AG04450 (cell line): Measurements from ENCODE around the gene NPR2. TPM values are rescaled to one million over a fixed set of nuclear protein-coding genes. Genes with fewer than 3 reads are reported as not detected.

Source experiments
- CTCF ChIA-PET: fragments of 300-600, 350-600 bp; formaldehyde crosslinking; extraction: SDS; loops from one replicate; lab custom pipeline; 2022; ENCODE audit warnings: antibody characterized with exemption, inconsistent platforms; lab: Charles Lee
- POLR2A ChIA-PET: fragments of 350-600 bp; formaldehyde crosslinking; extraction: SDS; loops from one replicate; lab custom pipeline; 2021; ENCODE audit warnings: antibody characterized with exemption, inconsistent platforms; lab: Yijun Ruan, JAX
- DNase-seq: peaks from one replicate; pipeline ENCODE4 v3.0.0-alpha.2; 2011; ENCODE audit warnings: low read depth, low spot score
- H3K27ac ChIP-seq: one replicate; pipeline ENCODE4 v1.5.1; 2012; ENCODE audit warnings: low read depth, low read length, control low read depth
- H3K27me3 ChIP-seq: one replicate; pipeline ENCODE4 v1.6.0; 2012; ENCODE audit warnings: low read length; ENCODE audit not compliant: control insufficient read depth, insufficient read depth
- H3K4me3 ChIP-seq: 2 replicates; pipeline ENCODE4 v1.5.1; 2011; ENCODE audit warnings: mild to moderate bottlenecking, low read depth, low read length, control low read depth
- H3K9me3 ChIP-seq: 2 replicates; pipeline ENCODE4 v1.5.1; 2012; ENCODE audit warnings: low read length; ENCODE audit not compliant: control insufficient read depth, insufficient read depth
- polyA plus RNA-seq: library from polyadenylated mRNA; depleted of rRNA; stranded (reverse); fragments of >200 nt; gene quantifications from 2 replicates; pipeline ENCODE4 v1.2.3, GENCODE V29; 2011
- TF ChIP-seq, protein P1 (sequence below): IDR thresholded peaks from 2 replicates; pipeline ENCODE4 v1.5.1; 2011; ENCODE audit warnings: low read depth, low read length, control low read depth, inconsistent platforms

NPR2 gene
- polyA plus RNA-seq, 1 experiment = 31.9 TPM

DNA sequence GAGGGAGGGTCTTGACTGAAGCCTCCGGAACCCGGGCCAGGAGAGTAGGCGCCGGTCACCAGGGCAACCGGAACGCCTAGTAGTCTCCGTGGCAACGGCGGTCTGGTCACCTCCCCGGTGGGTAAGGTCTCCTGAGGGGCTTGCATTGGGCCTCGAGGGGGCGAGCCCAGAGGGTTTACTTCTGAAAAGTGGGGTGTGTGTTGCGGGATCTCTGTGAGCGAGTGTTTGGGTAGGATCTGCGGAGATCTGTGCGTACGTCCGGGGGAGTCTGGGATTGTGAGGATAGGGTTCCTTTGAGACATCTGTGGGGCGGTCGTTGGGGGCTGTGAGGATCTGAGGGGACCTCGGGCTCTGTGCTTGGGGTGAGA lies 37.3 kb downstream of the NPR2 start, which contains the start of gene FAM221B:
Gene FAM221B, minus strand, starts transcription at position 17 of the 368 bp plus-strand sequence. CDS start 2,571 bp downstream, outside the sequence.
- ChIA-PET POLR2A (interaction anchor here (0.6 to 1.4 kb wide), 4 partner anchors 14 to 195 kb away, joined by 3 to 8 read pairs (median 4); partner anchors contain the start of gene HINT2), CTCF (interaction anchor here (0.7 to 1.6 kb wide), 4 partner anchors 14 to 117 kb away, joined by 3 to 7 read pairs (median 4); no protein-coding TSS in a partner anchor)
- no peaks in the 10 kb centered on the region for H3K27me3 ChIP-seq
- H3K9me3 ChIP-seq = no peaks in the 10 kb centered on the region
- DNase-seq = no peak
- peak within 1 kb of the TSS; percentile 73 for H3K4me3 ChIP-seq
- peak within 1 kb of the TSS; percentile 39 for H3K27ac ChIP-seq
- TF ChIP-seq, protein P1, sequence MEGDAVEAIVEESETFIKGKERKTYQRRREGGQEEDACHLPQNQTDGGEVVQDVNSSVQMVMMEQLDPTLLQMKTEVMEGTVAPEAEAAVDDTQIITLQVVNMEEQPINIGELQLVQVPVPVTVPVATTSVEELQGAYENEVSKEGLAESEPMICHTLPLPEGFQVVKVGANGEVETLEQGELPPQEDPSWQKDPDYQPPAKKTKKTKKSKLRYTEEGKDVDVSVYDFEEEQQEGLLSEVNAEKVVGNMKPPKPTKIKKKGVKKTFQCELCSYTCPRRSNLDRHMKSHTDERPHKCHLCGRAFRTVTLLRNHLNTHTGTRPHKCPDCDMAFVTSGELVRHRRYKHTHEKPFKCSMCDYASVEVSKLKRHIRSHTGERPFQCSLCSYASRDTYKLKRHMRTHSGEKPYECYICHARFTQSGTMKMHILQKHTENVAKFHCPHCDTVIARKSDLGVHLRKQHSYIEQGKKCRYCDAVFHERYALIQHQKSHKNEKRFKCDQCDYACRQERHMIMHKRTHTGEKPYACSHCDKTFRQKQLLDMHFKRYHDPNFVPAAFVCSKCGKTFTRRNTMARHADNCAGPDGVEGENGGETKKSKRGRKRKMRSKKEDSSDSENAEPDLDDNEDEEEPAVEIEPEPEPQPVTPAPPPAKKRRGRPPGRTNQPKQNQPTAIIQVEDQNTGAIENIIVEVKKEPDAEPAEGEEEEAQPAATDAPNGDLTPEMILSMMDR = no peak

DNA sequence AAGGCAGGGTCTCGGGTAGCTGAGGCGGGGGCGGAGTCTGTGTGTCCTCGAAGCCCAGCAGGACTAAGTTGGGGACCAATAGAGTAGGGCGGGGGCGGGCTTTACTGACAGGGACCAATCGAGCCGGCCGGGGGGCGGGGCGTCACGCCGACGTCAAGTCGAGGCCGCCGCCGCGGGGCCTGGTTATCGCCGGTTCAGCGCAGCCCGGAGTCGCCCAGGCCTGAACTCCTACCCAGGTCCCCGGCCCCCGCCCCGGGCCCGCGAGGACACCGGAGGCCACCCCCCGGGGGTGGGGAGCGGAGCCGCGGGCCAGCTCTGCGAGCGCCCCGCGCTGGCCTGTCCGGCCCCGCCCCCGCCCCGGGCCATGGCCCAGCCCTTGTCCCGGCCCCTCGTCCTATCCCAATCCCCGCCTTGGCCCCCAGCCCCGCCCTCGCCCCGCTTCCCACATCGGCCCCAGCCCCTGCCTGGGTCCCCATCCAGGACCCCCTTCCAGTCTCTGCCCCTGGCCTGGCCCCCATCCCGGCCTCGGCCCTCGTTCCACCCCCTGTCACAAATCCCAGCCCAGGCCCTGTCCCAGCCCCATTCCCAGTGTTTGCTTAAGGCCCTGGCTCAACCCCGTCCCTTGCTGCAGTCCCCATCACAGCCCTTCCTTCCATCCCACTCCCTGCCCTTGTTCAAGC lies 37.8 kb downstream of the NPR2 start, which contains the start of gene TMEM8B:
Gene TMEM8B, plus strand, starts transcription at position 145 of the 680 bp plus-strand sequence. Its CDS starts 220 bp downstream, at position 365.
- Histone ChIP-seq H3K27ac (peak within 1 kb of the TSS; percentile 39), H3K4me3 (peak within 1 kb of the TSS; percentile 73), H3K9me3 (no peaks in the 10 kb centered on the region), H3K27me3 (no peaks in the 10 kb centered on the region)
- DNase-seq = peak; percentile 72
- ChIA-PET POLR2A (interaction anchor here (0.6 to 1.4 kb wide), 5 partner anchors 15 to 194 kb away, joined by 3 to 8 read pairs (median 4); partner anchors contain the start of gene HINT2), CTCF (interaction anchor here (0.7 to 1.6 kb wide), 4 partner anchors 13 to 116 kb away, joined by 3 to 7 read pairs (median 4); no protein-coding TSS in a partner anchor)
- TF ChIP-seq, protein P1 = no peak

DNA sequence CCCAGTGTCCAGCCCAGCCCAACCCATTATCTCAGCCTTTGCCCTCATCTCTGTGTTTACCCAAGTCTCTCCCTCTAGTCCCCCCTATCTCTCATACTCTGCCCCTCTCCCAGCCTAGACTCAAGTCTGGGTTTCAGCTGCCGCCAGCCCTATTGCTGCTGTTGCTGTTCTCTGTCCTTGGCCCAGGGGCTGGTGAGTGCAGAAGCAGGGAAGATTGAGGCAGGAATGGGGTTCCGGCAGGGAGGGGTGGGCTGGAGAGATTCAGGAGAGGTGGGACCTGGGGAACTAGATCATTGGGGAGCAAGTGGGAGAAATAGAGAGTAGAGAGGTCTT lies 38.3 kb downstream of the NPR2 start:
- H3K4me3 ChIP-seq = peak overlapping the region; percentile 73
- CTCF ChIA-PET = no interaction called here
- no peaks in the 10 kb centered on the region for H3K9me3 ChIP-seq
- no peak for DNase-seq
- POLR2A ChIA-PET = interaction anchor here (0.6 kb wide), 1 partner anchor 79 kb away, joined by 3 read pairs; no protein-coding TSS in a partner anchor
- no peak overlapping the region for H3K27ac ChIP-seq
- no peaks in the 10 kb centered on the region for H3K27me3 ChIP-seq
- TF ChIP-seq, protein P1 = no peak

DNA sequence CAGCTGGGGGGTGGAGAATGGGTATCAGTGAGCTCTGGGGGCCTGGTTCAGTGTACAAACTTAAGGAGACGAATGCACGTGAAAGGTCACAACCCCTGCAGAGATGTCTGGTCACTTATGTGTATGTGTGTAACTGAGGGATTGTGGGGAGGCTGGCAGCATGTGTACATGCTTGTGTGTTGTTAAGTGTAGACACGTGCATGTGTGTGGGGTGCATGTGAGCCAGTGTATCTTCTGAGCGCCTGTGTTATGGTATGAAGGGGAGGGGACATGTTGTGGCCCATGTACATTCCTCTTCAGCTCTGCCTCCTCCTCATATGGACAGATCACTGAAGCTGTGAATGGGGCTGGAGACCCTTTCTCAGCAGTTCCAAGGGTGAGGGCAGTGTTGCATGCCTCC lies 39.6 kb downstream of the NPR2 start:
- CTCF ChIA-PET = interaction anchor here (0.9 to 1.8 kb wide), 2 partner anchors 41 to 51 kb away, joined by 5 to 8 read pairs; no protein-coding TSS in a partner anchor
- Histone ChIP-seq H3K4me3 (no peak overlapping the region), H3K27me3 (no peaks in the 10 kb centered on the region), H3K9me3 (no peaks in the 10 kb centered on the region), H3K27ac (no peak overlapping the region)
- DNase-seq = no peak
- TF ChIP-seq, protein P1 = no peak
- POLR2A ChIA-PET = no interaction called here

DNA sequence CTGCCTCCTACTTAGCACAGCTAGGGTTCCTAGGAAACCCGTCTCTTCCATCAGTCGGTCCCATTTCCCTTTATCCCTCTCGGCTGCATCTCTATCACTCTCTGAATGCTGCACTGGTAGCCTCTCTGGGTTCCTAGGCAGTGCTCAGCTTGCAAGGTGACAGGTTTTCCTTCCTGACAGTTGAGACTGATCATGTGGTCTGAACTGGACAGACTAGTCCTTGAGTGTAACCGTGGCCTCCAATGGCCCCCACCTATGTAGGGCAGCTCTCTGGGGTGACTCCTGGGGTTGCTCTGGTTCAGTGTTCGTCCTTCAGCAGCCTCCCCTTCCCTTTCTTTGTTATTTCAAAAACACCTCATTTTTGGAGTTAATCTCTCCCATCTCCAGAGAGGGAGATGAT lies 41.4 kb downstream of the NPR2 start:
- POLR2A ChIA-PET = no interaction called here
- Histone ChIP-seq H3K9me3 (no peaks in the 10 kb centered on the region), H3K27me3 (no peaks in the 10 kb centered on the region), H3K4me3 (no peak overlapping the region), H3K27ac (no peak overlapping the region)
- CTCF ChIA-PET = no interaction called here
- TF ChIP-seq, protein P1 = no peak
- DNase-seq = no peak
